ENCODE results near the gene CFAP57.

CFAP57 gene

DNA sequence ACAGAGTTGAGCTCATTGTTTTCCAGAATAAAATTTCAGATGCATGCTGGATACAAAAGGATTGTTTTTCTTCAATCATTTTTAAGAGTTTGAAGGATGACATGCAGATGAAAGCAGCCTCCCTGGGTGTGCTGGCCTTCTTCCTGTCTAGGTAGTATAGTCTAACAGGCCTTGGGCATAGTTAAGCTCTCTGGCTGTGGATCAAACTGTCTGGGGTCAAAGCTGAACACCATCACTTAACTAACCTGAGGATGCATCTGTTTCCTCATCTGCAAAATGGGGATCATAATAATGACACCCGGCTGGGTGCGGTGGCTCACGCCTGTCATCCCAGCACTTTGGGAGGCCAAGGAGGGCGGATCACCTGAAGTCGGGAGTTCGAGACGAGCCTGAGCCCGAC lies 122.6 kb downstream of the CFAP57 start:
- Histone ChIP-seq H3K36me3 (no peaks in the 10 kb centered on the region), H3K4me1 (peaks cover 0 to 28% (median 17%) of the 10 kb centered on the region in 4 donors), H3K9me3 (no peaks in the 10 kb centered on the region), H3K4me3 (no peak overlapping the region), H3K27me3 (no peaks in the 10 kb centered on the region), H3K27ac (peak overlapping the region; percentile 36 to 42)
- TF ChIP-seq, protein P1, sequence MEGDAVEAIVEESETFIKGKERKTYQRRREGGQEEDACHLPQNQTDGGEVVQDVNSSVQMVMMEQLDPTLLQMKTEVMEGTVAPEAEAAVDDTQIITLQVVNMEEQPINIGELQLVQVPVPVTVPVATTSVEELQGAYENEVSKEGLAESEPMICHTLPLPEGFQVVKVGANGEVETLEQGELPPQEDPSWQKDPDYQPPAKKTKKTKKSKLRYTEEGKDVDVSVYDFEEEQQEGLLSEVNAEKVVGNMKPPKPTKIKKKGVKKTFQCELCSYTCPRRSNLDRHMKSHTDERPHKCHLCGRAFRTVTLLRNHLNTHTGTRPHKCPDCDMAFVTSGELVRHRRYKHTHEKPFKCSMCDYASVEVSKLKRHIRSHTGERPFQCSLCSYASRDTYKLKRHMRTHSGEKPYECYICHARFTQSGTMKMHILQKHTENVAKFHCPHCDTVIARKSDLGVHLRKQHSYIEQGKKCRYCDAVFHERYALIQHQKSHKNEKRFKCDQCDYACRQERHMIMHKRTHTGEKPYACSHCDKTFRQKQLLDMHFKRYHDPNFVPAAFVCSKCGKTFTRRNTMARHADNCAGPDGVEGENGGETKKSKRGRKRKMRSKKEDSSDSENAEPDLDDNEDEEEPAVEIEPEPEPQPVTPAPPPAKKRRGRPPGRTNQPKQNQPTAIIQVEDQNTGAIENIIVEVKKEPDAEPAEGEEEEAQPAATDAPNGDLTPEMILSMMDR (IDR thresholded peaks at IDR 0.05): no peak
- intact Hi-C loops (cut with DNase I; ENCODE audit: low total_unique reads): no loop called here
- no peak for DNase-seq

DNA sequence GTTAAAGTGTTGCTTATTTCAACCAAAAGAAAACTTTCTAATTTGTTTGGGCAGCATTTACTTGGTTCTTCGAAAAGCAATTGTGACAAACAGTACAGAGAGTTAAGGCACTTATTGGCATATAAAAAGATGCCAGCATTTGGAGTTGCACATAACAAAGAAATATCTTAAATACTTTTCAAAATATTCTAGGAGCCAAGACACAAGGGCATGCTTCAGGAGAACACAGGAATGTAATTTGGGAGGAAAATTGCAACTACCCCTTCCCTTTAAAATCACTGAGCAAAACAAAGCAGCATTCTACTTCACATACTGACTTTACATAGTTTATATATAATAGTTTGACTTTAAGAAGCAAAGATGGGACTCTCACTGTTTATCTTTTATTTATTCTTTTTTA lies 124.1 kb downstream of the CFAP57 start:
- Histone ChIP-seq H3K36me3 (no peaks in the 10 kb centered on the region), H3K9me3 (no peaks in the 10 kb centered on the region), H3K27me3 (no peaks in the 10 kb centered on the region), H3K27ac (peak overlapping the region in 1 of 2 donors; percentile 36), H3K4me3 (no peak overlapping the region), H3K4me1 (peaks cover 0 to 28% (median 17%) of the 10 kb centered on the region in 4 donors)
- intact Hi-C loops (cut with DNase I; ENCODE audit: low total_unique reads): no loop called here
- no peak for DNase-seq
- TF ChIP-seq, protein P1 (IDR thresholded peaks at IDR 0.05): no peak

DNA sequence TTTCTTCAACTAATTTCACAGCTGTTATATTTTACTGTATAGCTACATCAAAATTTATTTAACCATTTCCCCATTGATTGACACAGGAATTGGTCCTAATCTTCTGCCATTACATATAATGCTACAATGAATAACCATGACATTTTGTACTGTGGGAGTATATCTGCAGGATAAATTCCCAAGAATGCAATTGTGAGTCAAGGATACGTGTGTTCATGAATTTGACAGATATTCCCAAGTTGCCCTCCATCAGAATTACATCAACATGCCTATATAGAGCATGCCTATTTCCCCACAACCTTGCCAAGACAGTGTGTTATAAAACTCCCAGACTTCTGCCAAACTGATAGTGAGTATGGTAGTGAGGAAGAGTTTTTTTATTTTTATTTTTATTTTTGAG lies 125.9 kb downstream of the CFAP57 start:
- Histone ChIP-seq H3K27me3 (no peaks in the 10 kb centered on the region), H3K27ac (no peak overlapping the region), H3K36me3 (no peaks in the 10 kb centered on the region), H3K4me1 (peaks cover 0 to 28% (median 17%) of the 10 kb centered on the region in 4 donors), H3K9me3 (no peaks in the 10 kb centered on the region), H3K4me3 (no peak overlapping the region)
- no peak for DNase-seq
- intact Hi-C loops (cut with DNase I; ENCODE audit: low total_unique reads): no loop called here
- TF ChIP-seq, protein P1 (IDR thresholded peaks at IDR 0.05): no peak

DNA sequence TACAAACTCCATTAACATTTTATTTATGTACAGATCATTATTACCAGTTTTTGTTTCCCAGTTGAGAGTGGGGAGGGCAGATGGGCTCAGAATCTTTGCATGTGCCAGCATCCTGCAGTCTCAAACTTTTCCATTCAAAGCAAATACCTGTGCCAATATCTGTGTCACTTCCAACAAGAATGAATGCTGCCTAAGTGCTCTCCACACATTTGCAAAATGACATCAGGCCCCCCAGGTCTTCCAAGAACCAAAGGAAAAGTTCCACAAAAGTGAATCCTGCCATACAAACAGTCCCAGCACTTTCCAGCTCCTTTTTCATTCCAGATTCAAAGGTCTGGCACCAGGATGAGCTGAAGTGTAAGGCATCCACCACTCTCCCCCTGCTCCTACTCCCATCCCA lies 127.0 kb downstream of the CFAP57 start:
- no peak overlapping the region for H3K4me3 ChIP-seq
- DNase-seq: no peak

DNA sequence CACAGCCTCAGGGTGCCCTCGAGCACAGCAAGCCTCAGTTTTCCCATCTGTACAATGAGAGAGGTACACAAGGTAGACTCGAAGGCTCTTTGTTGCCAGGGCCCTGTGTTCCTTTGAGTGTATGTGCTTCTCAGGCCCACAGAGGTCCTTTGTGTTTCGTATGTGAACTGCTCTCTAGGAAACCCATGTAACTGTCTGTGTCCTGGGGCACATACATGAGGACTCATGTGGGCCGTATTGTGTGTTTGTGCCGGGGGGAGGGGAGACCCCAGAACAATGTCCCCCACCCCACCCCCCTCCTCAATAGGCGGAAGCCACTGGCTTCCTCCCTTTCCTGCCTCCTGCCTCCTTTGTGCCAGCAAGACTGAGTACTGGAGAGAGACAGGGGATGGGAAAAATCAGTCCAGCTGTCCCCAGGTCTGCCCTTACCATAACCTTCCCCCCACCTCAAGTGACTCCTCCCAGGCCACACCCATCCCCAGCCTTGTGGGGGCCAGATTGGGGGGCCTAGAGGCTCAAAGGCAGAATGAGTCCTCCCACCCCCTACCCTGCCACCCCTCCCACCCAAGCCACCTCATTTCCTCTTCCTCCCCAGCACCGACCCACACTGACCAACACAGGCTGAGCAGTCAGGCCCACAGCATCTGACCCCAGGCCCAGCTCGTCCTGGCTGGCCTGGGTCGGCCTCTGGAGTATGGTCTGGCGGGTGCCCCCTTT lies 128.4 kb downstream of the CFAP57 start, which contains the start of gene TIE1:
TIE1 (plus strand) TSS at position 605 of the 717 bp plus-strand sequence; CDS start at position 695, 90 bp downstream.
- H3K4me3 ChIP-seq: peak within 1 kb of the TSS; percentile 18 to 25
- intact Hi-C loops (cut with DNase I; ENCODE audit: low total_unique reads): no loop called here
- no peak within 1 kb of the TSS for H3K27ac ChIP-seq
- no peaks in the 10 kb centered on the region for H3K27me3 ChIP-seq
- TF ChIP-seq, protein P1 (IDR thresholded peaks at IDR 0.05): no peak
- no peaks in the 10 kb centered on the region for H3K9me3 ChIP-seq
- H3K36me3 ChIP-seq: no peaks in the 10 kb centered on the region
- H3K4me1 ChIP-seq: peaks cover 0 to 21% (median 6%) of the 10 kb centered on the region in 4 donors
- no peak for DNase-seq

More for the DNA sequence above, 127.0 kb downstream of the CFAP57 start:
- peaks cover 0 to 26% (median 17%) of the 10 kb centered on the region in 4 donors for H3K4me1 ChIP-seq
- H3K36me3 ChIP-seq: no peaks in the 10 kb centered on the region
- H3K9me3 ChIP-seq: no peaks in the 10 kb centered on the region
- intact Hi-C loops (cut with DNase I; ENCODE audit: low total_unique reads): no loop called here
- no peak overlapping the region for H3K27ac ChIP-seq
- TF ChIP-seq, protein P1 (IDR thresholded peaks at IDR 0.05): no peak
- no peaks in the 10 kb centered on the region for H3K27me3 ChIP-seq

All from tibial artery (tissue), 4 donors.